ENCODE data around the gene PLPP2. TPM values are rescaled to one million over a fixed set of nuclear protein-coding genes. Genes with fewer than 3 reads are reported as not detected.

PLPP2 gene
- total and polyA plus RNA-seq, 2 of the 4 experiments (the other 2 are of a cell fraction): 2.3 to 4.2 TPM

DNA sequence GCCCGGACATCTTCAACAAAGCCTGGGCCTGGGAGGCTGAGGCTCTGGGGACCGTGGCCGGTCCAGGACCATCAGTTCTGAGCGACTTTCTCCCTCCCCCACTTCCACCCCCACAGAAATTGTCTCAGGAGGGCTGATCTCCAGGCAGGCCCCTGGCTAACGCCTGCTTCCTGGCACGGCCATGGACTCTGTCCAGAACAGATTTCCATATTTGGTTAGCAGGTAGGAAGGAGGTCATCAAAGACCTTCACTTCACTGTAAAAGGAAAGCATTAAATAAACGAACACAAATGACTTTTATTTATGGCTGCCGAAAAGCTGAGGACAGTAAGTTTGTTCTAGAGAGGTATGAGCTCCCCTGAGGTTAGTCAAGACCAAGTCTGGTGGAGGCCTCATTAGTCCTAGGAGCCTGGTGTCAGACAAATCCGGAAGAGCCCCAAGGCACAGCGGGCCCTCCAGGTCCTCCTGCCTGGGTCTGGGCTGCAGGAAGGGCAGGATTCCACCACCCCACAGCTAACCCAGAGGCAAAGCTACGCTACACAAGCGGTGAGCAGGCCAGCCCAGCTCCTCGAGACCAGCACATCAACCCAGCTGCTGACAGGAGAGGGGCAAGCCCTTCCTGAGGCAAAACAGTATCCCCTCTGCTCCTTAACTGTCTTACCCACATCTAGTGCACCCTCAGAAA lies 4.6 kb upstream of the PLPP2 start:
- DNase-seq: no peak
- WGBS, 2 experiments (ENCODE audit: extremely low coverage in 2 of 2, insufficient read length in 1 of 2): 100% methylated on average over 2 of the region's 13 CpGs; no CpG with 5 or more reads in 1 of the 2 experiments

More for the DNA sequence above, 4.6 kb upstream of the PLPP2 start:
- no TSS peak for BruUV-seq (replicated peaks)
- Histone ChIP-seq H3K4ac (ENCODE audit: low read depth, low read length) (no peak overlapping the region), H4K91ac (ENCODE audit: insufficient read depth, low read depth, low read length) (no peak overlapping the region), H3K27me3 (ENCODE audit: control insufficient read depth, insufficient read depth, low read length) (peaks cover 39% of the 10 kb centered on the region), H3K56ac (ENCODE audit: extremely low read depth, insufficient read depth, low read length) (no peak overlapping the region), H3K23ac (ENCODE audit: low read depth, low read length) (no peak overlapping the region), H3K9ac (ENCODE audit: low read depth, low read length) (no peak overlapping the region), H2AK5ac (ENCODE audit: low read depth, low read length) (no peak overlapping the region), H3K36me3 (ENCODE audit: control insufficient read depth, insufficient read depth, low read length) (no peaks in the 10 kb centered on the region), H3K9me3 (ENCODE audit: control insufficient read depth, insufficient read depth, low read length) (no peaks in the 10 kb centered on the region), H2AFZ (replicated peaks; ENCODE audit: low read length, poor library complexity) (no peak overlapping the region), H3K4me2 (ENCODE audit: low read depth, low read length) (no peak overlapping the region), H2BK120ac (ENCODE audit: low read depth, low read length) (no peak overlapping the region), H2BK15ac (ENCODE audit: low read depth, low read length) (no peak overlapping the region), H2AK9ac (replicated peaks; ENCODE audit: low read depth, low read length, poor library complexity) (no peak overlapping the region), H4K5ac (ENCODE audit: low read depth, low read length) (no peak overlapping the region), H3K9me1 (ENCODE audit: insufficient read depth, low read length) (no peaks in the 10 kb centered on the region), H4K8ac (ENCODE audit: low read depth in 2 of 2, low read length in 2 of 2) (no peak overlapping the region), H4K20me1 (ENCODE audit: insufficient read depth, low read length) (0 out of 2 replicates have a peak, but pooled peaks cover 8% of the 10 kb centered on the region), H3K4me3 (ENCODE audit: insufficient read depth, low read depth, low read length) (no peak overlapping the region), H3K27ac (ENCODE audit: insufficient read depth, low read length) (no peak overlapping the region), H2BK5ac (ENCODE audit: low read depth, low read length, poor library complexity, severe bottlenecking) (no peak overlapping the region), H3K4me1 (ENCODE audit: control insufficient read depth, insufficient read depth, low read length) (peaks cover 6% of the 10 kb centered on the region; the same call in 1 of the 2 replicates), H3K14ac (replicated peaks; ENCODE audit: low read depth, low read length) (no peak overlapping the region), H2BK20ac (ENCODE audit: low read depth, low read length) (no peak overlapping the region), H3K79me1 (ENCODE audit: low read depth in 1 of 2, low read length in 2 of 2) (no peaks in the 10 kb centered on the region), H3K18ac (ENCODE audit: low read depth, low read length) (no peak overlapping the region)
- TF ChIP-seq POLR2A (IDR thresholded peaks at IDR 0.05; ENCODE audit: low read depth, low read length): no peak
- no peak for TF ChIP-seq MAZ (IDR thresholded peaks at IDR 0.05; ENCODE audit: borderline replicate concordance, low read depth, low read length)
- TF ChIP-seq, protein P1, sequence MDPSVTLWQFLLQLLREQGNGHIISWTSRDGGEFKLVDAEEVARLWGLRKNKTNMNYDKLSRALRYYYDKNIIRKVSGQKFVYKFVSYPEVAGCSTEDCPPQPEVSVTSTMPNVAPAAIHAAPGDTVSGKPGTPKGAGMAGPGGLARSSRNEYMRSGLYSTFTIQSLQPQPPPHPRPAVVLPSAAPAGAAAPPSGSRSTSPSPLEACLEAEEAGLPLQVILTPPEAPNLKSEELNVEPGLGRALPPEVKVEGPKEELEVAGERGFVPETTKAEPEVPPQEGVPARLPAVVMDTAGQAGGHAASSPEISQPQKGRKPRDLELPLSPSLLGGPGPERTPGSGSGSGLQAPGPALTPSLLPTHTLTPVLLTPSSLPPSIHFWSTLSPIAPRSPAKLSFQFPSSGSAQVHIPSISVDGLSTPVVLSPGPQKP (IDR thresholded peaks at IDR 0.05; ENCODE audit: borderline replicate concordance, low read depth, low read length): no peak
- no peak for TF ChIP-seq CTCF (conservative IDR thresholded peaks at IDR 0.05; ENCODE audit: low read depth, low read length)
- TF ChIP-seq RCOR1 (IDR thresholded peaks at IDR 0.05; ENCODE audit: insufficient replicate concordance, low read length): no peak
- TF ChIP-seq NFE2L2 (IDR thresholded peaks at IDR 0.05; ENCODE audit: low read depth, low read length): no peak
- TF ChIP-seq FOS (IDR thresholded peaks at IDR 0.05; ENCODE audit: low read depth, low read length): no peak
- TF ChIP-seq MXI1 (IDR thresholded peaks at IDR 0.05; ENCODE audit: borderline replicate concordance, low read depth, low read length): no peak
- no peak for TF ChIP-seq MAFK (IDR thresholded peaks at IDR 0.05; ENCODE audit: low read depth, low read length)
- TF ChIP-seq BHLHE40 (IDR thresholded peaks at IDR 0.05; ENCODE audit: low read depth, low read length): no peak
- no peak for TF ChIP-seq SMC3 (IDR thresholded peaks at IDR 0.05; ENCODE audit: low read depth, low read length)
- no peak for TF ChIP-seq CEBPB (IDR thresholded peaks at IDR 0.05; ENCODE audit: low read depth, low read length)
- no peak for TF ChIP-seq RFX5 (IDR thresholded peaks at IDR 0.05; ENCODE audit: low read depth, low read length)
- TF ChIP-seq RAD21 (IDR thresholded peaks at IDR 0.05; ENCODE audit: low read length): no peak
- TF ChIP-seq CHD1 (IDR thresholded peaks at IDR 0.05; ENCODE audit: low read depth, low read length): no peak
- TF ChIP-seq, protein P2, sequence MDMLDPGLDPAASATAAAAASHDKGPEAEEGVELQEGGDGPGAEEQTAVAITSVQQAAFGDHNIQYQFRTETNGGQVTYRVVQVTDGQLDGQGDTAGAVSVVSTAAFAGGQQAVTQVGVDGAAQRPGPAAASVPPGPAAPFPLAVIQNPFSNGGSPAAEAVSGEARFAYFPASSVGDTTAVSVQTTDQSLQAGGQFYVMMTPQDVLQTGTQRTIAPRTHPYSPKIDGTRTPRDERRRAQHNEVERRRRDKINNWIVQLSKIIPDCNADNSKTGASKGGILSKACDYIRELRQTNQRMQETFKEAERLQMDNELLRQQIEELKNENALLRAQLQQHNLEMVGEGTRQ (IDR thresholded peaks at IDR 0.05; ENCODE audit: low read depth, low read length): no peak
- intact Hi-C loops (cut with micrococcal nuclease) (no loop called here), in situ Hi-C loops (cut with MboI; ENCODE audit: low sequenced_read_pairs) (no loop called here), dilution Hi-C loops (cut with HindIII; ENCODE audit: low sequenced_read_pairs, unreplicated experiment) (no loop called here)
- ChIA-PET CTCF (interaction anchor here (0.8 to 1.1 kb wide), 2 partner anchors 14 to 47 kb away, joined by 3 read pairs; no protein-coding TSS in a partner anchor), POLR2A (ENCODE audit: unreplicated experiment) (no interaction called here)
- no peak for ATAC-seq (ENCODE audit: low read depth)

All from IMR-90 (cell line).